GM21390 (cell line): ENCODE results near the gene CREB3L1.
"Not testable (repeated sequence)": the region's sequence is repeated elsewhere in the genome, so short reads cannot be mapped to it uniquely, and the experiment has no call there.

Source experiments
- ATAC-seq: cut with Tn5 transposase; IDR thresholded peaks from one replicate; pipeline ENCODE4 v1.9.1; 2021; ENCODE audit not compliant: unreplicated experiment

The CREB3L1 gene

DNA sequence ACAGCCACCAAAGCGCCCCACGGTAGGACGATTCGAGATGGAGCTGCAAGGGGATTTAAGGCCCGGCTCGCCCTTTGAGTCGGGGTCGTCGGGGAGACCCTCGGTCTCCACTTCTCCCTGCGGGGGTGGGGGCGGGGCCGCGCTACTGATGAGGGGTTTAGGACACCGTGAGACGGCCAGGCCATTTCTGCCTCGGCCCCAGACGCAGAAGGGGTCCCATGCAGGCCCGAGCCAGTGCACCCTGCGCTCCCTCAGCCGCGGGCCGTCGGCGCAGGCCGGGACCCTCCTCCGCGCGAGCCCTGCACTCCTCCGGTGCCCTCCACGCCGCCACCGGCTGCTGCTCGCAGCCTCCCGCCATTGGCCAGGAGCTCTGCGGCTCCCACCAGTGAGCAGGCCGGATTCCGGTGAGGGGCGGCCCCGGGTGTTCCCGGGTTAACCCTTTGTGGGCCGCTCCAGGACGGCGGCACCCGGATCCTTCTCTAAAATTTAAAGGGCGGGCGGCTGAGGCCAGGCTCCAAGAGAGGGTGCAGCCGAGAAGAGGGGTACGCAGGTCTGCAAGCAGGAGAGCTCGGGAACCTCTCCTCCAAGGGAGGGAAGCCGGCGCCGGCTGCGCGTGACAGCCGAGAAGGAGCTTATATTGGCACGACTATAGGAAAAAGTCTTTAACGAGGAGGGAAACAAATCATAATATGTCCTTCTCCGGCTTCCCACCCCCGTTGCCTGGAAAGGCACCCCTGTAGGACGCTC is 18.0 kb downstream of the CREB3L1 start:
- ATAC-seq: peak; percentile 86

DNA sequence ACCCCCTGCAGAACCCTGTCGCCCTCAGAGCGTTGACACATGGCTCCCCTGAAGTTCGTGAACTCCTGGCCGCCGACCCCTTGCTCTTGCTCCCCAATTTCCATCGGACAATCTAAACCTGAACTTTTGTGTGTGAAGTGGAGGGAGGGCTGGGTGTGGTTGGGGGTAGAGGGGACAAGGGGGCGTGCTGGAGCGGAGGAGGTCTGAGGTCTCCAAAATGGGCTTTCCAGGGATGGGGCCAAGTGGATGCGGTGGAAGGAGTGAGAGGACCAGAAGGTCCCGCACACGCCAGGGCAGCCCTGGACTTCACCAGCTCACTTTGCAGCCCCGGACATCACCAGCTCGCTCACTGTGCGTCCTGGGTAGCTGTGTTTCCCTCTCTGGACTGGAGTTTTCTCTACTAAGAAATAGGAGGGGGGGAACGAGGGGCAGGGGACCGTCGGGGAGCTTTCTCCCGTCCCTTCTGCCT is 18.6 kb downstream of the CREB3L1 start:
- no peak for ATAC-seq

DNA sequence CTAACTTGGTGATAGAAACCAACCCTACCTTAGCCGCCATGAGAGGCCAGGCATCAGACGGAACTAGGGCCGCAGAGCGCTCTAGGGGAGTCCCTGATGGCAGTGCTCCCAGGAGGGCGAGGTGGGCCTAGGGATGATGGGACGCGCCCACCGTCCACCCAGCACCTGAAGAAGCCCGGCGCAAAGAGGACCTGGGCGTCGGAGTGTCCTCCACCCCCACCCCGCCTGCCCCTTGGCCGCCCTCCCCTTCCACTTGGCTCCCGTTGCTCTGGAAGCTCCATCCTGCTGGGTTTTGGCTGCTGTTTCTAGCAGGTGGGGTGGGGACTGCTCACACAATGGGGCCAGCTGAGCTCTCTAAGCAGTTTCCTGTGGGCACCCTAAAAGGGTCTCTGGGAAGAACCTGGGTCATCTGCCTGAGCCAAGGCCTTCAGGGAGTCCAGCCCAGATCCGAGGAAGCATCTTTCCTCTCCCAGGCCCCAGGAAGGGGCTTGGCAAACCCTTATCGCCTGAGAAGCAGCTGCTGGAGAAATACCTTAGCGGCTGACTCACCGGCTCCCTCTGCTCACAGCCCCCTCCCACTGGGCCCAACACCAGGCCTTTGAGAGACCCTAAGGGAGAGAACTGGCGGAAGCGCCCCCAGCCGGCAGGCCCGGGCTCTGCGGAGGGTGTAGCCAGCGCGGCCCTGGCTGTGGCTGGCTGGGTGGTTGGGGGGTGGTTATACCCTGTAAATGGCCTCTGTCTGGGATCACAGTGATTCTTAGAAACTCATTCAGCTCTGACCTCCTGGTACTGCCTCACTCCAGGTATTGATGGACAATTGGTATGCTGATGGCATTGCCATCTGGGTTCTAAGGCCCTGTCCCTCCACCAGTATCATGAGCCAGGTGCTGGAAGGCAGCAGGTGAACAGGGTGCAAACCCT is 19.3 kb downstream of the CREB3L1 start:
- no peak for ATAC-seq

DNA sequence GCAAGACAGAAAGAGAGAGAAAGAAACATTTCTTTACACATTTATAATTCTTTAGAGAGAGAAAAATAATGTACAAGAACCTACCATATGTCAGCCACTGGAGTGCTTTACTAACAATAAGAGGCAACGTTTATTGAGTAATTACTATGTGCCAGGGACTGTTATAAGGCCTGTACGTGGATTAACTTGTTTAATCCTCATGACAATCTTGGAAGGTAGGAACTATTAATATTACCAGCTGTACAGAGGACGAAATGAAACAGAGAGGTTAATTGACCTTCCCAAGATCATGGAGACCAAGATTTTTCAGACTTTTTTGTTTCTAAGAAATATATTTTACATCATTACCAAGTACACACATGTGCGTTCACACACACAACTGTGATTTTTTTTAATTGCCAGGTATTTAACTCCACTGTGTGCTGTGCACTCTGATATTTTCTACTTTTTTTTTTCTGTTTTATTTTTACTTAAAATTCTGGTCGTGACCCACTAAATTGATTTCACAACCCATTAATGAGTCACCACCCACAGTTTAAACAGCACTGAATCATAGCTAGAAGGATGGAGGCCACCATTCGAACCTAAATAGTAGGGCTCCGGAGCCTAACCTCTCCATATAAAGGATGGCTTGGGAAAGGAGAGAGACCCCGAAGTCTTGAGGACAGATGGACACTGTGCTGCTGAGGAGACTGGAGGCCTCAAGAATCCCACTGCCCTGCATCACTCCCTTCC is 21.4 kb downstream of the CREB3L1 start:
- ATAC-seq: no peak

DNA sequence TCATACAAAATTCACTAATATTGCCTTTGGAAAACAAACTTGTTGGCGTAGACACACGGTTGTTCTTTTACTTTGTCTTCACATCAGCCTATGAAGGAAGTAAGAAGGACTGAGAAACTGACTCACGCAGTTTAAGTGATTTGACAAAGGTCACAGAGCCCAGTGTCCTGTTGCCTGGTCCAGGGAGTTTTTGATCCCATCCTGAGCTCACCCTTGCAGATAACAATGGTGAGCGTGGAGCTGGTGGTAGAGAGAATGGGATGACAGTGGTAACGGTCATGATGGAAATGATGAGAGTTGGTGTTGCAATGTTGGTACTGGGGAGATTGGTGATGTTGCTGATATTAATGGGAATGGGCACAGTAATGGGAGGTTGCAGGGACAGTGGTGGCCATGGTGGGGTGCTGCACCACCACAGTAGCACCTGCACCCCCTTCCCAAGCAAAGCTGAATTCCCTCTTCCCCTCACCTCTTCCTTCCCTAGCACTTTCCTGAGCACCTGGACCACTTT is 22.0 kb downstream of the CREB3L1 start:
- ATAC-seq: no peak

DNA sequence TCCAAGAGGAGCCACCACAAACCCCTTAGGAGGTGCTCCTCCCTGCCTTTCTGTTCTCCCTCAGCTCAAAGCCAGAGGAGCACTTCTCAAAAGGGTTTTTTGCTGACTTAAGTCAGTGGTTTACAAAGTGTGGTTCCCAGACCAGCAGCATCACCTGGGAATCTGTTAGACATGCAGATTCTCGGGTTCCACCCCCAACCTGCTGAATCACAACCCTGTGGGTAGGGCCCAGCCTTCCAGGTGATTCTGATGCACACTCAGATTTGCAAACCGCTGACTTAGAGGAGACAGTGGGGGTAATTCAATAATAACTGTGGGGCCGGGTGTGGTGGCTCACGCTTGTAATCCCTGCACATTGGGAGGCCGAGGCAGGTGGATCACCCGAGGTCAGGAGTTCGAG is 22.8 kb downstream of the CREB3L1 start:
- no peak for ATAC-seq

DNA sequence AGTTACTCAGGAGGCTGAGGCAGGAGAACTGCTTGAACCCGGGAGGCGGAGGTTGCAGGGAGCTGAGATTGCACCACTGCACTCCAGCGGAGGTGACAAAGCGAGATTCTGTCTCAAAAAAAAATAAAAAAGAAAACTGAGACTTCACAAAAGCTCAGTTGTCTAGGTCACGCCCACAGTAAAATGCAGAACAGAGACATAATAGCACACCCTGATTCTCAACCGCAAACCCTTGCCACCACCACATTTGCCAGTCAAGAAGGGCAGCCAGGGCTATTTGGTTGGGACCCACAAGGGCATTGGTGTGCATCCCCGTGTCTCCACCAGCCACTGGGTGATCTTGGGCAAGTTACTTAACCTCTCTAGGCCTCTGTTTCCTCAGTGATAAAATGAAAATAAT is 25.4 kb downstream of the CREB3L1 start:
- ATAC-seq: peak; percentile 78

DNA sequence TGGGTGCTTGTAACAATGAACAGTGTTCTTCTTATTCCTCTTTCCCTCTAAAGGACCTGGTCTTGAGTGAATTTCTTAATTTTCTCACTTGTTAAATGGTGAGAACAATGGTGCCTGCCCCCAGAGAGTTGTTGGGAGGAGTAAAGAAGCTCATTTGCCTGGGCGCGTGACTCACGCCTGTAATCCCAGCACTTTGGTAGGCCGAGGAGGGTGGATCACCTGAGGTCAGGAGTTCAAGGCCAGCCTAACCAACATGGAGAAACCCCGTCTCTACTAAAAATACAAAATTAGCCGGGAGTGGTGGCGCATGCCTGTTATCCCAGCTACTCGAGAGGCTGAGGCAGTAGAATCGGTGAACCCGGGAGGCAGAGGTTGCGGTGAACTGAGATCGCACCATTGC is 26.6 kb downstream of the CREB3L1 start:
- not testable (repeated sequence) for ATAC-seq

DNA sequence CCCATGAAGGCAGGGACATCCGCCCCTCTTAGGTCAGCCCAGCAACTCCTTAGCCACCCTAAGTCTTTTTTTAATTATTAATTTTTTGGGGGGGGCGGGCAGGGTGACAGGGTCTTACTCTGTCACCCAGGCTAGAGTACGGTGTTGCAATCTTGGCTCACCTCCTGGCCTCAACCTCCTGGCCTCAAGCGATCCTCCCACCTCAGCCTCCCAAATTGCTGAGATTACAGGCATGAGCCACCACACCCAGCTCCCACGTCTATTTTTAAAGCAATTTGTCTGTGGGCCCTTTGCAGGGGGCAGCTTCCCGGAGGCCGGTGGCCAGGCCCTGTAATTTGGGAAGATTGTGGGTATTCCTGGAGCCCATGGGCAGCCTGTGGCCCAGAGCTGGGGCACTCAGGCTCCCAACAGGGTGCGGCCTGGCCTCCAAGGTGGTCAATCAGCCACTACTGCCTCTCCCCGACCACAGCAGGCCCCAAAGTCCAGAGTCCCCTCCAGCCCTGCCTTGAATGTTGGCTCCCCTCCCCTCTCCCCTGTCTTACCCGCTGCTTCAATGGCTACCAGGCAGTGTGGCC is 27.2 kb downstream of the CREB3L1 start:
- ATAC-seq: no peak

DNA sequence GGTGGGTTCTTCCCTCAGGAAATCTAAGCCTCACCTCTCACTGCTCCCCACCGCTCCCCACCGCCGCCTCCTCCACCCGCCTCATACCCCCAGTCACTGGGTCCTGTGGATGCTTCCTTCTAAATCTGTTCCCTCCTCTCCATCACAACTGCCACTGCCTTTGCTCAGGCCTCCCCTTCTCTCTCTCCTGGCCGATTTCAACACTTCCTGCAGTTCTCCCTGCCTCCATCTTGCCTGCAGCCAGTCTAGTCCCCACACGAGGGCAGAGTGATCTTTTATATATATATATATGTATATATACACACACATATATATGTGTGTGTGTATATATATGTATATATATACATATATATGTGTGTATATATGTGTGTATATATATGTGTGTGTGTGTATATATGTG is 27.8 kb downstream of the CREB3L1 start:
- ATAC-seq: no peak

DNA sequence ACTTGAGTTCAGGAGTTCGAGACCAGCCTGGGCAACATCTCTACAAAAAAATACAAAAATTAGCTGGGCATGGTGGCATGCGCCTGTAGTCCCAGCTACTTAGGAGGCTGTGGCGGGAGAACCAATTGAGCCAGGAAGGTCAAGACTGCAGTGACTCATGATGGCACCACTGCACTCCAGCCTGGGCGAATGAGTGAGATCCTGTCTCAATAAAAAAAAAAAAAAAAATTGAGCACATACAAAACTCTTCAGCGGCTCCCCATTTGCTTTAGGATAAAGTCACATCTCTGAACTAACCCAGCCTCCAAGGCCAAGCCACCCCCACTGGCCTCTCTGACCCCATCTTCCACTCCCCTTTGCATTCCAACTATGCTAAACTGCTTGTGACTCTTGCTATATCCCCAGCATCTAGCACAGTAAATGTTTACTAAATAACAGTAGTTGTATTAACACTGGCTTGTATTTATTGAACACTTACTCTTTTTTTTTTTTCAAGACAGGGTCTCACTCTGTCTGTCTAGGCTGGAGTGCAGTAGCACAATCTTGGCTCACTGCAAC is 28.9 kb downstream of the CREB3L1 start:
- no peak for ATAC-seq

DNA sequence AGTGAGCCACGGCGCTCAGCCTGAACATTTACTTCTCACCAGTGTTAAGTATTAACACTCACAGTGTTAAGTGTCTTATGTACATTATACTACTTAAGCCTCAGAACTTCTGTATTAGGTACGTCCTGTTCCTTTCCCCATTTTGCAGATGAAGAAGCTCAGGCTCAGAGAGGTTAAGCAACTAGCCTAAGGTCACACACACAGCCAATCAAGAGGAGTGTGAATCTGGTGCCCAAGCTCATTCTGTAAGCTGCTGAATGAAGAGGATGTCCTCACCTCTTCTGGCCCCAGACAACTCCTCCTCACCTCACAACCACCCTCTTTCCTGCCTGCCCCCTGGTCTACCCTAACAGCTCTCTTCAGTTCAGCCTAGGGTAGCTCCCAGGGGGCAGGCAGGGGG is 29.9 kb downstream of the CREB3L1 start:
- no peak for ATAC-seq

DNA sequence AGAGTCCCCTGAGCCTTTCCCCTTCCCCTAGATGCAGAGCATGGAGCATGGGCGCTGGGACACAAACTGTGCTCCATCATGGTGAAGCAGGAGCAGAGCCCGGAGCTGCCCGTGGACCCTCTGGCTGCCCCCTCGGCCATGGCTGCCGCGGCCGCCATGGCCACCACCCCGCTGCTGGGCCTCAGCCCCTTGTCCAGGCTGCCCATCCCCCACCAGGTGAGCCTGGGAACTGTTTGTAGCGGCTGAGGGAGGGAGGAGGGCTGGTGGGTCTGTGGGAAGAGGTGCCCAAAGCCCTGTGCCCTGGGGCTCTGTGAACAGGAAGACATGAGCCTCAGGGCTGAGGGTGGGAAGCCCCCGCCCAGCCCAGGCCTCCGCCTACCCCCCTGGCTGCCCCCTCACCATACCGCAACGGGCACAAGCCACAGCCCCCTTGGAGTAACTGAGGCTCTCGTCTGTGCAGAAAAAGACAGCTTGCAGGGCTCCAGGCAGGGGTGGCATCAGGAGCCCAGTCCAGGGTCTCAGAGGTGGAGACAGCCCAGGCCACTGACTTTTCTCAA is 30.4 kb downstream of the CREB3L1 start:
- no peak for ATAC-seq

DNA sequence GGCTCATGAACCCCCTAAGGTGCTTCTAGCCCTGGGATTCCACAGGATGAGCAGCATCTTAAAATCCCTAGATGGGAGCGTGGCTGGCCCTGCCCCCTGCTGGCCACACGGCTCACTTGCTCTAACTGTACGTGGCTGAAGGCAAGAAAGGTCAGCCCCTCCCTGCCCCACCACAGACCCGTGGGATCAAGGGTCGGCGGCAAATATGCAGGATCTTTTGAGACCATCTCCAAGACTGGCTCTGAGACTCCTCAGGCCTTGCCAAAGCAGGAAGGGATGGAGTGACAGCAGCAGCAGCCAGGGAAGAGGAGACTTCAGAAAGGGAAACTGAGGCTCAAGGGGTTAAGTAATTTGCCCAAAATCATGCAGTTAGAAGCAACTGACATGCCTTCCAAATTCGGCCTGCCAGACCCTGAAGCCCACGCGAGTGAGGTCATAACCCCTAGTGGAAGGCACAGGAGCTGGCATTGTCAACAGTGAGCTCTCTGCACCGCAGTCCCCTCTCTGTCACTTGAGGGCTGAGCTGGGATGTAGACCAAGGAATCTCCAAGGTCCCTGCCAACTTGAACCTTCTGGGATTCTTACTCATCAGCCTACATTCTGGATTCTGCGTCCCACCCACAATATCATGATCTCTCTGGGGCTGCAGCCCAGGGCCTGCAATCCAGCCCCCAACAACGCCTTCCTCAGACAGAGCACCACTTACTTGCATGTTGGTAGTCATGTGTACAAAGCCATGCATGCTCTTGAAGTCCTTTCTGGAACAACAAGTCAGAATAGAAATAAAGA is 31.4 kb downstream of the CREB3L1 start:
- ATAC-seq: no peak

DNA sequence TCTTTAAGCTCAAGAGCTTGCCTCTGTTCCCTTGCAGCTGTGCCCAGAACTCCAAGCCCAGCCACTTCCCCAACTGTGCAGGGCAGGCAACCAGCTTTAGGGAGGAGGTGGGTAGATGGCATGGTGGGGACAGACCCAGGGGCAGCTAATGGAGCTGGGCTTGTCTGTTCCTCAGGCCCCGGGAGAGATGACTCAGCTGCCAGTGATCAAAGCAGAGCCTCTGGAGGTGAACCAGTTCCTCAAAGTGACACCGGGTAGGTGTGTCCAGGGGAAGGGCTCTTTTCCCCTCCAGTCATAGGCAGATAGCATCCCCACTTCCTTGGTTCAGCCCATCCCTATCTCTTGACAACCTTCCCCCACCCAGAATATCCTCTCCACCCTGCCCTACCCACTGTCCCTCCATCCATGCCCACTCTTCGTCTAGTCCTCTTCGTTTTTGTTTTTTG is 32.4 kb downstream of the CREB3L1 start:
- peak; percentile 57 for ATAC-seq

DNA sequence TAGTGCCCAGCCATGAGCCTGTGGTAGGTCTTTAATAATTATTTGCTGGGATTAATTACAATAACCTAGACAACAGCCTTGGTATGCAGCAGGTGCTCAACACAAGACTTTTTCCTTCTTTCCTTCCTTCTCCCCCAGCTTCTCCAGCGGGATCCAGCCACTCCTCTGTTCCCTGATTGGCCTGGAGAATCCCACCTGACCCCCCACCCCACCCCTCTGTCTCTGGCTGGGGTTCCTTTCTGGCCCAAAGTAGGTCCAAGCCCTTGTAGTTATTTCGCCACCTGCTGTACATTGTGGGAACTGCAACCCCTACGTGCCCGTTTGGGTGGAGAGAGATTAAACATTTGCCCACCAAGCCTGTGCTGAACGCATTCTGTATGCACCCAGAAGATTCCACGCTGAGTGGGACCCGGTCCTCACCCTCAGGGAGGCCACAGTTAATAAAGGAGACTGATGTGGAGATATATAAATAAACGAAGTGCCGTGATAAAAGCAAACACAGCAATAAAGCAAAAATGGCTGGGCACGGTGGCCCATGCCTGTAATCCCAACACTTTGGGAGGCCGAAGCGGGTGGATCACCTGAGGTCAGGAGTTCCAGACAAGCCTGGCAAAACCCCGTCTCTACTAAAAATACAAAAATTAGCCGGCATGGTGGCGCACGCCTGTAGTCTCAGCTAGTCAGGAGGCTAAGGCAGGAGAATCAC is 37.7 kb downstream of the CREB3L1 start:
- ATAC-seq: no peak

DNA sequence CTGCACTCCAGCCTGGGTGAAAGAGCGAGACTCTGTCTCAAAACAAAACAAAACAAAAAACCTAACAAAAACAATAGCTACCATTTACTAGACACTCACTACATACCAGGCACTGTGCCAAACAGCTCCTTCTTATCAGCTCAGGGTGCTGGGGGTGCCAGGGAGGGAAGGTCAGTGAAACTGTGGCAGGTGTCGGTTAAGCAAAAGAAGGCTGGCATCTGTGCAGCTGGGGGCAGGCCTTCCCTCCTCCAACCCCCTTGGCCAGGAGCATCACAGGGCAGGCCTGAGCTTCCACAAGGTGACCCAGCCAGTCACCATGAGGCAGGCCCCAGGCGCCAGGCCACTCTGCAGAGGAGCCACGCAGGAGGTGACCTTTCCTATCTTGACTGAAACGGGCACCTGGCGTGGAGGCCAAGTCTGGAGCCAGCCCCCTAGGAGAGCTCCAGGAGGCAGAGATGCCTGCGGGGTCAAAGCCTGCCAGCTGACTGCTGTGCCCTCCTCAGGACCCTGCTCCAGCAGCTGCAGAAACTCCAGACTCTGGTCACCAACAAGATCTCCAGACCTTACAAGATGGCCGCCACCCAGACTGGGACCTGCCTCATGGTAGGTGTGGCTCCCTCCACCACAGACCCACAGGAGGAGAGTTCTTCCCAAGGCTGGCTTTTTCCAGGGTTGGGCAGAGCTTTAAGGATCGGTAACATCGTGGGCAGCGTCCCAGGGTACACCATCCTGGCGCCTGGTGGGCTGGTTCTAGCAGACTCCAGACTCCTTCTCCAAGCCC is 38.5 kb downstream of the CREB3L1 start:
- no peak for ATAC-seq

DNA sequence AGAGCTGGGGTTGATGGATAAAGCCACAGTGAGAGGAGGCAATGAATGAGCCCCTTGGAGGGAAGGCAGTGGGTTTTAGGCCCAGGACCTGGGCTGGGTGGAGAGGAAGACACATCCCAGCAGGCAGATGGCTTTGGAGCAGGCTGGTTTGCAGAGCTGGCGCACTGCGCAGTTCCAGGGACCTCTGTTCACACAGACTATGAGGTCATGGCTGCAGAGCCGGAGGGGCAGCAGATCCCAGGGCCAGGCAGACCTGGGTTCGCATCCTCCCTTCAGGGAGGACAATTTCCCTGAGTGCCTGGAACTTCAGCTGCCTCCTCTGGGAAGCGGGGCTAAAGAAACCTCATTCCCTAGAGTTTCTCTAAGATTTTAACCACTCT is 41.6 kb downstream of the CREB3L1 start:
- ATAC-seq: no peak
